SW 1271 (cell line): Measurements from ENCODE around the gene URB1.
"Not testable (repeated sequence)": the region's sequence is repeated elsewhere in the genome, so short reads cannot be mapped to it uniquely, and the experiment has no call there.

Experiments used
- DNase-seq, 2 experiments: peaks; one replicate each; lab custom pipeline; 2025; lab: John Stamatoyannopoulos, UW

The URB1 gene

DNA sequence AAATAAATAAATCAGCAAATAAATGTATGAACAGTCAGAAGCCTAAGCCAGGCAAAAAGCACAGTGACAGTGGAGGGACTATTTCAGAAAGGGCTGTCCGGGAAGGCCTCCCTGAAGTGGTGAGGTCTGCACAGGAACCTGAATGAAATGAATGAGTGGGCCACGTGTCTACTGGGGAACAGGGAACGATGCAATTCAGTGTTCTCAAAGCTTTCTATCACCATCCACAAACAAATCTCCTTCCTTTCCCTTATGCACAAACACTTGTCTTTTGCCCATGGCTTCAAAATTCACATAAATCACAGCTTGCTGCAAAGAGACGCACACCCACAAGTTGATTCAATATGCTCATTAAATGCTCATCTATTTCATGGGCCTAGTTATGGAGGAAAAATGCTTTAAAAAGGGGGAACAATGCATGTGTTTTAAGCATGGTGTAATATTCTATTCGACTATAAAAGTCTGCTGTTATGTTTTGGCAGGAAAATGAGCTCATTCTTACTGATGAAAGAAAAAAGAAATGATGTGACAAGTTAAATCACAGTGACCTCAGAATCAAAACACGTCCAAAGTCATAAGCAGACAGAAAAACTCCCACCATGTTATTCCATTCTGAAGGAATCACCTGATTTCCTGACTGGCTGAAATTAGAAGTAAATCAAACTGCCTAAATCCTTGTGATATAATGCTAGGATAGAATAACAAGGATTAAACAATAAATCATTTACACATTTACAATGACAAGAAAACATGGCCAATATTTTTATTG, 21.6 kb downstream of the URB1 start:
- DNase-seq: no peak

DNA sequence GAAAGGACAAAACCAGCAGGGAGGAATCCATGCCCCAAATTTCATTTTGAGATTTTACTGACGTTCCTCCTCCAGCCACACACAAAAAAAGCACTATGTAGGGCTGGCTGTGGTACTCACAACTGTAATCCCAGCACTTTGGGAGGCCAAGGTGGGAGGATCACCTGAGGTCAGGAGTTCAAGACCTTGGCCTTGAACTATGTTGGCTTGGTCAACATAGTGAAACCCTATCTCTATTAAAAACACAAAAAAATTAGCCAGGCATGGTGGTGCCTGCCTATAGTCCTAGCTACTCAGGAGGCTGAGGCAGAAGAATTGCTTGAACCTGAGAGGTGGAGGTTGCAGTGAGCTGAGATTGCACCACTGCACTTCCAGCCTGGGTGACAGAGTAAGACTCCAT, 23.9 kb downstream of the URB1 start:
- DNase-seq: not testable (repeated sequence)

DNA sequence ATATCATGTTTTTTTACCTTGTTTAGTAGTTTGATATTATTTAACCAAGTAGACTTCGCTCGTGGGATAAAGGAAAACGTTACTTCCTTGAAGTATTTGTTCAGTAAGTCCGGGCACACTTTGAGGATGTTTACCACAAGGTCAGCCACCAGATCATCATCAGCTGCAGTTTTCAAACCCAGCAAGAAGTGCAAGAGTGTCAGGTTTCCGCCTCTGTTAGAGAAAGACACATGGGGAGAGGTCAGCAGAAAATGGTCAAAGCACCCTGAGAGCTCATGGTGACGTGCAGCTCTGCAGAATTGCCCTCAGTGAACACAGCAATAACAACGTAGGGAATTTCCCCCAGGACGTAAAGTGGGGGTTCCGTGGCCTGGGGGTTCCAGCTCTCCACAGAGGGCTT, 24.4 kb downstream of the URB1 start:
- no peak for DNase-seq

DNA sequence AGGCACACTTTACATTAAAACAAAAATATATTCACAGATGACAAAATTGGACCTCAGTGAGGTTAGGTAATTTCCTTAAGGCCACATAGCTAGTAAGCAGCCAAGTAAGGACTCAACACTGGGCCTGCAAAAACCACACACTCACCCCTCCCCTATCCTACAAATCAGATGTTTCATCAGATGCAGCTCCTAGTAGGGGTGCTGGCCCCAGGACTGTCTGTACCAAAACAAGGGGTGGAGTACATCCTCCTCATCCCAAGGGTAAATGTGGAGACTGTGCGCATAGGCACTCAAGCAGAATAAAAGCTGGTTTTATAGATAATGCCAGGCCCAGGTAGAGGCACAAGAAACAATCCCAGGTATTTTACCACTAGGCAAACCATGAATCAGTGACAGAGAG, 25.7 kb downstream of the URB1 start:
- DNase-seq: no peak

DNA sequence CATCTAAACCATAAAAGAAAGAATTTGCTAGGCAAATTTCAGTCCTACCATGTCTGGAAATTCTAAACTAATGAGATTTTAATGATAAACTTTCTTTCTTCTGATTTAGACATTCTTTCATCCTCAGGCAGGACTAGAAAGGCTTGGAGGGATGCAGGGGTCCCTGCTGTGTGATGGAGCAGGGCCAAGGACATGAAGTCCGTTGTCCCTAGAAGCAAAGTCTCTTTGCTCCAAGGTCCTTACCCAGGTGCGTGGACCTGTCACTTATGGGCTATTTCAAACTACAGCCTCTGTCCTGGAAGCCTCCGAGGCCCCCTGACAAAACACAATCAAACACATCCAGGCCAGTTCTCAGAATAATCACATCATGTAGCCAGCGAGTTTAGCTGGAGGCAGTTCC, 26.6 kb downstream of the URB1 start:
- DNase-seq: no peak

DNA sequence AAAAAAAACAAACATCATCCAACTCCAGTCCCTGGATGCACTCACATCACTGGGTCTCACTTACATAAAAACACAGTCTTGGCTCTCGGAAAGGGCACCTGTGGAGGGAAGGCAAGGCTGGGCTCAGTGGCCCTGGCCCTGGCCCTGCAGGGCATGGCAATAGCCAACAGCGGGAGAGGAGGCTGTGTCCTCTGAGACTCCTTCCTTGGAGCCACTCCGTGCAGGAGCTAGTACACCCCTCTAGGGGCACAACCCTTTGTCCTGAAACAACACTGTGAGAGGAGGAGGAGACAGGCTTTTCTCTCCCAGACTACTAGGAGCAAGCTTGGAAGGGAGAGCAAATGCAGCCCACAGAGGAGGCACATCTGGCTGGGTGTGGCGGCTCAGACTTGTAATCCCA, 28.0 kb downstream of the URB1 start:
- DNase-seq: no peak

DNA sequence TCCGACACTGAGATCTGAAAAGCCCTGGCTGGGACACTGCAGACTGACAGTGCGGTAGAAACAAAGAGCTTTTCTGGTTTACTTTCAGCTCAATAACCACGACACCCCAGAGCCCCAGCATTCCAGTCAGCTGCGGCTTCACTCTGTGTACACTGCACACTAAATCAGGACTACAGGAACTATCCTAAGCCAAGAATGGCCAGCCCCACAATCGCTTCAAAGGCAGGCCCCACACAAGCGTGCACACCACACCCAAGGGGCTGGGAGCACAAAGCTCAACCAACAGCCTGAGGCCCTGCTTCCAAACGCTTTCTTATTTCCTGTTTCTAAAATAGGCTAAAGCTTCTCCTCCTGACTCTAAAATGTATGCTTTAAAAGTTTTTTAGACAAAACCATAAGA, 28.4 kb downstream of the URB1 start:
- no peak for DNase-seq

DNA sequence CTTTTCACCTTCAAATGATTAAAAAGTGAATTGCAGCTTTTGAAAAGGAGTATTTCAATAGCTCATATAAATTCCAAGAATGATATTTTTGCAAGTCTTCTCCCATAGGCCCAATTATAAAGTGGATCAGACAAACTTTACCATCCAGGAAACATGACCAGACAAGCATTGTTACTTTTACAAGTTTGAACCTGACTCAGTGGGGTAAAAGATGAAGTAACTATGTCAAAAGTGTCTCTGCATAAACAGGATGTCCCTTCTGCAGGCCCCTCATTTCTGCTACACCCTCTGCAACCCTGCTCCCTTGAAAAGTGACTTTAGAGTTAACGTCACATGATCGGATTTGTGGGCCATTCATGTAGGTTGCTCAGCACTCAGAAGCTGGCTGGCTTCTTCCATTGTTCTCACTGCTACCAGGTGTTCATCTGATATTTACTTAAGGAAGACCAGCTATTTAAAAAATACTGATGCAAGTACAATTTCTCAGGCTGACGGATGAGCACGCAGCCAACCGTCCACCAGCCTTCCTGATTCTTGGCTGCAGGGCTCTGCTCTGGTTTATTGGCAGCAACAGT, 32.3 kb downstream of the URB1 start:
- no peak for DNase-seq

DNA sequence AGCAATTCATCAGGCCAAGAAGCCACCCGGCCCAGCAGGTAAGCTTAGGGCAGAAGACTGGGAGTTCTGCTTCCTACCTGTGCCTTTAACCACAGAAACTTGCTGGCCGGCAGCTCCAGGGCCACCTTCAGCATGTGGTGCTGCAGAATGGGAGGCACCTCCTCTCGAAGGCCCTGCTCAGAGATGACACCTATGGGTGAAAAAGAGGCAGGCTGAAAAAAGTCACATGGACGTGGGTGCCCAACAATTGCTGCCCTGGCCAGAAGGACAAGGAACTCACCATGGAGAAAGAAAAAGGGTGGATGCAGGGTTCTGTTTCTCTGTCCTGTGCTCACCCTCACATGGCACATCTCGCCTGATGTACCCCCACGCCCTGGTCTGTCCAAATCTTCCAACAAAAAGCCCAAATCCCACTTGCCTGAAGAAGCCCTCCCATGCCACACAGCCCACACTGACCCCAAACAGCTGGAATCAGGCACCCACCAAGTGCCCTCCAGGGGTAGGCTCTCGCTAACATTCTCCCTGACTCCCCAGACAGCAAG, 33.0 kb downstream of the URB1 start:
- no peak for DNase-seq

DNA sequence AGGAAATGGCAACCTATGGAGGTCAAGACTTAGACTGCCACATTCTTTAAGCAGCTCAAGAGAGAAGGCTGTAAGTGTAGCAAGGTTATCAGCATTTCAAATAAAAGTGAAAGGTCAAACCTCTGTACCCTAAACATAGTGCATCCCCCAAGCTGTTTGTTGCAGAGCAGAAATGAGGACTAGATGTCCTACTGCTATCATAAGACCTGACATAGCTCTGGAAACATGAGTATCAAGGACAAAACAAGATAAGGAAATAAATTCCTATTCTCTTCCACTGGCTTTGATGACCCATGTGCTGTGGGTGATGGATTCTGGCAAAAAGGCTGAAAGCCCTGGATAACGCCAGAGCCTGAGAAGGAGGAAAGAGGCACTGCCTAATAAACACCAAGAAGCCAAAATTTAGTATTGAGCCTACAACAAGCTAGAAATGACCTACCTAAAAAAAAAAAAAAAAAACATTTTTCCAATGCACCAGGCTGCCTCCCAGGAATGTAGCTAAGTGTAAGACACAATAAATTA, 35.9 kb downstream of the URB1 start:
- DNase-seq: no peak

DNA sequence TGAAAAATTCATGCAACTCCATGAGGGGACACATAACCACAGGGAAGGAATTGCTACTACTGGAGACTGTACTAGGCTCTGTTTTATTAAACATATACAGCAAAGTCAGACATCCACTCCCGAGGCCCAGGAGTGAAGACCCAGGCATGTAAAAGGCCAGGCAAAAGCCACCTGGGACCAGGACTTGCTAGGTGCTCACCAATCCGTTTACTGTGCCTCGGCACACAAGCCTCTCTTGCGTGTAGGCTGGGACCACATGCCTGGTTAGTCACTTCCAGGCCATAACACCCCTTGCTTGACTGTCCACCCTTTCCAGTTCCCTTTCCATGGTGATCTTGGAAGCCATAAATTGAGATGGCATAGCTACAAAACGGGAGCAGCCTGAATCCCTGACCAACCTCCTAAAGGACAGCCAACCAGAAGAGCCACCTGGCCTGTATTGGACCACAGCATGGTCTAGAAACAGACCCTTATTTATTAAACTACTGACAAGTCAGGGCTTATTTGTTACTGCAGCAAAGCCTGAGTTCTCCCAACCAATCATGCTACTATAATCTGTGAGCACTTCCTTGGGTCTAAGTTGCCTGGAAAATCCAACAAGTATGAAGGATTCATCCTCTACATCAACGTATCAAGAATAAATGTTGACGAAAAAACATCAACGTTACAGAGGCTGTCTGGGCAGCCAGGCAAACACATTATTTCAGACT, 39.7 kb downstream of the URB1 start:
- no peak for DNase-seq

DNA sequence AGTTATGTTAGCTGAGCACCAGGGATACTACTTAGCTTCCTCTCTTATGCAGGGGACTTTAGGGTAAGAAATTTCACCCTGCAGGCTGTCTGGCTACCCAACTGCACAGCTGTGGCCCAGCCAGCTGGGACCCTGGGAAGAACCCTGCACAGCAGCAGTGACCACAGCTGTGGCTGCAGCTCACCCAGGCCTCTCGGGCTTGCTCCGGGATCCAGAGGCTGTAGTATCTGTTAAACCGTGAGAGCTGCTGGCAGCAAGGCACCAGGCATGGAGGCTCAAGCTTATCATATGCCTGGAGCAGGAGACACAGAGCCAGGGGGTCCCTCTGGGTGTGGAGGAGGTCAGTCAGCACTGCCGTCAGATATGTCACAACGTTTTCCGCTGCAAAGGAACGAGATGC, 40.3 kb downstream of the URB1 start:
- DNase-seq: no peak

DNA sequence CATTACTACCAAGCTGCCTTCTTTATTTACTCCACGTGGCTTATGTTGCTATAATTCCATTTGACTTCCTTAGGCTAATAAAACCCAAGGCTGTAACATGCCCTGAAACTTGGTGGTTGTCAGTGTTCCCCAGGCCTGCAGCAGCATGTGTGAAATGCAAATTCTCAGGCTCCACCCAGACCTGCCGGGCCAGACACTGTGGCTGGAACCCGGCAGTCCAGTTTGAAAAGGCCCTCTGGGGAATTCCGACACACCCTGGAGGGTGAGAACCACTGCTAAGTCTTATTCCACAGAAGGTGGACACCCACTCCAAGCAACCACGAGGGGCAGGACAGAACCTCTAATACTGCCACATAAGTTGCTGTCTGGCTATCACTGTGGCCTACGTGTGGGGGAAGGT, 41.4 kb downstream of the URB1 start:
- no peak for DNase-seq

DNA sequence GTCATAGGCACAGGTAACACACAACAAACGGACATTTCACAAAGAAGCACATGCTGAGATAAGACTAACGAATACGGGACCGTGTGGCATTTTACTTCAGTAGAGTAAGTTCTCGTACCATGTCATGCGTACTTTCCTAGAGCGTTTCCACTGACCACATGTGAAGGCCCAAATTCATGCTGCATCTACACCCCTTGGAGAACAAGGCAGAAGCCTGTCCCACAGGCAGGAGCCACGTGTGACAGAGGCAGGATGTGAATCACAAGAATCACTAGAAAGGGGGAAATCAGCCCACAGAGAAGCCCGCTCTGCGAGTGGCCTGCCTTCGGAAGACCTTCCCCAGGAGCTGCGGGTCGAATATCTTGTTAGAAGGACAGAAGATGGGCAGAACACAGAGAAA, 41.8 kb downstream of the URB1 start:
- DNase-seq: no peak

DNA sequence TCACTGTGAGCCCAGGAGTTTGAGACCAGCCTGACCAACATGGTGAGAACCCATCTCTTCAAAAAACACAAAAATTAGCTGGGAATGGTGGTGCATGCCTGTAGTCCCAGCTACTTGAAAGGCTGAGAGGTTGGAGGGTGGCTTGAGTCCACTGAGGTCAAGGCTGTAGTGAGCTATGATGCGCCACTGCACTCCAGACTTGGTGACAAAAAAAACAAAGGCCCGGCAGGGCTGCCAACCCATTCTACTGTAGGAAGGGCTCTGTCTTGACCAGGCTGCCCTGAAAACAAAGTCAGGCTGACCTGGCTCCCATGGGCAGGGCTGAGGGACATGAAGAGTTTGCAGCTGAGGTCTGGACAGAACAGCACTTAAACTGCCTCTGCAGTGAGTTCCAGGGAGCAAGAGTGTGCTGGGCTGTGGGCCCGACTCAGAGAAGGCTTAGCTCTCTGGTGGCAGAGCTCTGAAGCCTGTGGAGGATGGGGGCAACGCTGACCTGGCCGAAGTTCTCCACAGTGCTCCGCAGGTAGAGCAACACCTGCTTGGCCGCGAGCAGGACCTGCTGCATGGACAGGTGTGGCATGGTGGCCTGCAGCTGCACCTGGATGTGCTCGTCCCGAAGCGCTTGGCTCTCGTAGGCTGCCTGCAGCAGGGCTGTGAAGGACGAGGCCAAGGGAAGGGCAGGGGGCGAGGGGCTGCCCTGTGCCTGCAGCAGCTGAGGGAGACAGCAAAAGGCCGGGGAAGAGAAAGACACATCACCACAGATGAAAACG, 42.4 kb downstream of the URB1 start:
- no peak for DNase-seq

DNA sequence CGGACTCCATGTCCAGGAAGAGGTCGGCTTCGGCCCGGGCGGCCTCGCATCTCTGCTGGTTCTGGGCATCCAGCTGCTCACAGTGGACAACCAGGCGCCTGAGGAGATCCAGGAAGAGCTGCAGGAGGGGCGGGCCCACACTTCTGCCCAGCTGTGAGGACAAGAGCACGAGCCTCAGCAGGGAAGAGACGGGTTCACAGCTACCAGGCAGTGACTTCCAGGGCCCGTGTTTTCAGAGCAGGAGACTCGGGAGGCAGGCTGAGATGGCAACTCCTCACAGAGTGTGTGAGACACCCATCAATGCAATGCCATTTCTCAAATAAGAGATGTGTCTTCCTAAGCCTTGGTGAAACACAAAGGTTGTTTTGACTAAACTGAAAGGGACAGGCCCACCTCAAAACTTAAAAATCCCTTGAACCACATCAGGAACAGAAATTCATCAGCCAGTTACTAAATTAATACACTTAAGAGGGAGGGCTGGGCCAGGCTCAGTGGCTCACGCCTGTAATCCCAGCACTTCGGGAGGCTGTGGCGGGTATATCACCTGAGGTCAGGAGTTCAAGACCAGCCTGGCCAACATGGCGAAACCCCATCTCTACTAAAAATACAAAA, 43.4 kb downstream of the URB1 start:
- DNase-seq: no peak

DNA sequence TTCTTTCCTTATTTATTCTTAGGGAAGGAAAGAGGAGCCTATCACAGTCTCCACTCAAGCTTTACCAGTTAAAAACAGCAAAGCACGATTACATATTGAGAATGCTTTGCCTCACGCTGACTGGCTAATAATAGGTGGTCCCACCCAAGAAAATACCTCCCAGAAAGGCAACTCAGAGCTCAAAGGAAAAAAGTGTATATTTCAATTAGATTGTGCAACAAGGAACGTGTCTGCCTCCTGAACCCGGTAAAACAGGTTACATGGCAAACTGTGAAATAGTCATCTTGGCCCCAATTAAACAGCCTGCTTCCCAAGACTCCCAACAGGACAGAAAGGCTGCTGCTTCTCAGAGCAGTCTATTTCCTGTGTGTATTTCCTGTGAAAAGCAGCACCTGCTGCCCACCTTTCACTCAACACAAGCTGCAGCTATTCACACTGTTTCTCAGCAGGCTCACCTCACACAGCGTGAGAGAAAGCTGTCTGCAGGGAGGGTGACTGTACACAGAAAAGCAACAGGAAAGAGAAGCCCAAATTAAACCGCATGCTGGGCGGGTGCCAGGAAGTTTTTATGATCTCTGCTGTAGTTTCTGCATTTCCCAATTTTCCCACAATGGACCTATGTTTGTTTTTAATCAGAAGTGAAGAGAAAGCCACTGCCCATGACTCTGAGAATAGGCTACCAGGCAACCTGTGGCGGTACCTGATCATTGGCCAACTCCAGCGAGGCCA, 44.0 kb downstream of the URB1 start:
- no peak for DNase-seq

DNA sequence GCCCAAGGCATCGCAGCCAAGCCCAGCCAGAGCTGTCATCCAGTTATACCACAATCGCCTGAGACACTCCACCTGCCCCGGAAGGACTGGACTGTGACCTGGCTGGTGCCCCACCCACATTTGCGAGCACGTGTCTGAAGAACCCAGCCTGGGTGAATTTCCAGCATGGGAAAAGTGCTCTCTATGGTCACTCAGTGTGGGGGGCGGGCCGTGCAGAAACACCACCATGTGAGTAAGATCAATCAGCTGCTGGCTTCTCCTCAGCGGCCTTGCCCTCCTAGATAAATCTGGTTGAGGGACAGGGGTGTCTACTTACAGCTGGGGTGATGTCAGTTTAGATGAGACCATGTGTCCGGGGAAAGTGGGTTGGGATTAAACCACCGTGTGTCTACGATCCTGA, 44.8 kb downstream of the URB1 start:
- DNase-seq: no peak

DNA sequence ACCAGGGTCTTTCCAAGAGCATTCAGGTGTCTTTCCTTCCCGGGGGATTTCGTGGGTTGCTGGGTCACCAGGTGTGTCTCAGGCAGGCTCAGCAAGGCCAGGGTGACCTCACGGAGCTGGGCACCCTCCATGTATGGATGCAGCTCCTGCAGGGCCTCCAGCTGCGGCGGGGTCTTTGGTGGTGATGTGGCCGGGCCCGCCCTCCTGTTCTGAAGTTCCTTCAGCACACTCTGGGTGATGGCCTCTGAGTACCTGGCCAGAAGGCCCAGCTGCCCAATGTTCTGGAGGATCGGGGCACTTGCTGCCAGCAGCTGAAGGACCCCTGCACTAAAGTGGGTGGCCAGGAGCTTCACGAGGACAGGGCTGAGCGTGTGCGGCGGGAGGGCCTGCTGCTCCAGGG, 45.5 kb downstream of the URB1 start:
- DNase-seq: no peak

DNA sequence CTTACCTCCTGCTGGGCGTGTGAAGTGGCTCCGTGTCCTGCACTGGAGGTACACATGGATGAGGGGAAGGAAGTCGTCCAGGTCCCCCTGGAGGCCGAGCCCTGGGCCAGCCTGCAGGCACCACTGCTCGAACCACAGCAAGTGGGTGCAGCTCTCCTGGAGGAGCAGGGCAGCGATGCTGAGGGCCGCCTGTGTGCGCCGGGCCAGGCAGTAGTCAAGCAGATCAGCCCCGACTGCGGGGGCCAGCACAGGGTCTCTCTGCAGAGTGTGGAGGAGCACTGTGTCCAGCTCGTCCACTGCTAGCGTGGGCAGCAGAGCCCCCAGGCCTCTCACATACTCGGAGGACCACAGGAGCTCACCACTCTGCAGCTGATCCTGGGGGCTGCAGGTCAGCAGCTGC, 45.9 kb downstream of the URB1 start:
- DNase-seq: no peak
